A549 (cell line): ENCODE measurements around the gene CUL2. TPM values are rescaled to one million over a fixed set of nuclear protein-coding genes. Genes with fewer than 3 reads are reported as not detected.

Source experiments
- ATAC-seq, 2 experiments: fragments of 200-7000 bp in 1 of 2; fragments of >200 bp in 1 of 2; cut with Nextera tagmentation in 1 of 2; cut with Tn5 transposase in 1 of 2; 3 replicates each; pipeline versions ENCODE4 v1.8.0 to v1.9.1; 2018 to 2020; ENCODE audit warnings: mild to moderate bottlenecking in 1 of 2, moderate library complexity in 1 of 2
- CTCF ChIA-PET: fragments of 300-600 bp; sonication (Branson Sonifier 250); formaldehyde crosslinking; extraction: SDS; loops from one replicate; lab custom pipeline; 2021; ENCODE audit warnings: antibody characterized with exemption, inconsistent platforms; lab: Yijun Ruan, JAX
- POLR2A ChIA-PET: fragments of 350-600 bp; formaldehyde crosslinking; extraction: SDS; loops from one replicate; lab custom pipeline; 2021; ENCODE audit warnings: antibody characterized with exemption, inconsistent platforms; lab: Yijun Ruan, JAX
- DNase-seq, 2 experiments: peaks; one replicate each; pipeline versions ENCODE4 v3.0.0 to v3.0.0-alpha.2; 2011 to 2016; ENCODE audit warnings: low read depth in 1 of 2, low spot score in 1 of 2
- FAIRE-seq: peaks from 2 replicates; lab custom pipeline; 2011; peaks lifted over from hg19 to GRCh38; lab: Jason Lieb, UNC
- H3K27ac ChIP-seq, 2 experiments: fragments of >200 bp; sonication (Bioruptor Twin); formaldehyde crosslinking; 3 replicates each; pipeline ENCODE4 v1.5.1; 2016 to 2017
- H3K4me1 ChIP-seq: fragments of >200 bp; sonication (Bioruptor Twin); formaldehyde crosslinking; 3 replicates; pipeline ENCODE4 v1.6.1; 2016
- H3K4me2 ChIP-seq: fragments of >200 bp; sonication (Bioruptor Twin); formaldehyde crosslinking; 3 replicates; pipeline ENCODE4 v1.6.1; 2016
- H3K4me3 ChIP-seq: fragments of >200 bp; sonication (Bioruptor Twin); formaldehyde crosslinking; 3 replicates; pipeline ENCODE4 v1.5.1; 2016
- H3K9me3 ChIP-seq: fragments of >200 bp; sonication (Bioruptor Twin); formaldehyde crosslinking; 3 replicates; pipeline ENCODE4 v1.6.1; 2016
- ATOH8 ChIP-seq: fragments of 250-450 bp; sonication (Bioruptor Pico); IDR thresholded peaks from 2 replicates; pipeline ENCODE4 v1.5.0; 2020; ENCODE audit warnings: low read depth, mild to moderate bottlenecking, moderate library complexity
- BCL3 ChIP-seq: fragments of >200 bp; sonication (Bioruptor Twin); formaldehyde crosslinking; IDR thresholded peaks from 3 replicates; pipeline ENCODE4 v1.6.1; 2016
- CEBPB ChIP-seq, 2 experiments: fragments of >200 bp in 1 of 2; sonication (Bioruptor Twin) in 1 of 2; formaldehyde crosslinking in 1 of 2; IDR thresholded peaks; 2 replicates each; pipeline ENCODE4 v1.6.1; 2012 to 2016
- EP300 ChIP-seq, 2 experiments: fragments of >200 bp; sonication (Bioruptor Twin); formaldehyde crosslinking; IDR thresholded peaks; 2 replicates in 1 of 2; 3 replicates in 1 of 2; pipeline ENCODE4 v1.6.1; 2016 to 2017
- FOXS1 ChIP-seq: fragments of 250-450 bp; sonication (Bioruptor Pico); IDR thresholded peaks from 2 replicates; pipeline ENCODE4 v1.5.0; 2020; ENCODE audit warnings: mild to moderate bottlenecking, moderate library complexity
- GATA3 ChIP-seq: IDR thresholded peaks from 2 replicates; pipeline ENCODE4 v1.6.1; 2012; ENCODE audit warnings: borderline replicate concordance
- HEYL ChIP-seq: fragments of 250-450 bp; sonication (Bioruptor Pico); IDR thresholded peaks from 2 replicates; pipeline ENCODE4 v1.8.0; 2021; ENCODE audit warnings: mild to moderate bottlenecking, moderate library complexity
- MAFK ChIP-seq: fragments of 450-650 bp; IDR thresholded peaks from 2 replicates; pipeline ENCODE4 v1.6.1; 2014; ENCODE audit not compliant: partially characterized antibody
- NFE2L2 ChIP-seq: fragments of 150-350 bp; conservative IDR thresholded peaks from 2 replicates; pipeline ENCODE4 v1.6.1; 2014; ENCODE audit warnings: low read length
- NR3C1 ChIP-seq: fragments of >200 bp; sonication (Bioruptor Twin); formaldehyde crosslinking; IDR thresholded peaks from 3 replicates; pipeline ENCODE4 v1.6.1; 2017
- PHF8 ChIP-seq: fragments of 200-600 bp; sonication (generic); IDR thresholded peaks from 2 replicates; pipeline ENCODE4 v1.6.1; 2016; ENCODE audit warnings: low read depth, mild to moderate bottlenecking, antibody characterized with exemption, moderate library complexity, borderline replicate concordance
- RARB ChIP-seq: fragments of 250-450 bp; sonication (Bioruptor Pico); IDR thresholded peaks from 2 replicates; pipeline ENCODE4 v1.8.0; 2021; ENCODE audit warnings: mild to moderate bottlenecking, moderate library complexity
- RFX5 ChIP-seq: fragments of 450-650 bp; IDR thresholded peaks from 2 replicates; pipeline ENCODE4 v1.7.1; 2014; ENCODE audit warnings: antibody characterized with exemption, mild to moderate bottlenecking, moderate library complexity
- TP53 ChIP-seq: fragments of 250-450 bp; sonication (Bioruptor Pico); IDR thresholded peaks from 2 replicates; pipeline ENCODE4 v1.5.0; 2021; ENCODE audit warnings: mild to moderate bottlenecking, moderate library complexity
- ZNF302 ChIP-seq: fragments of 250-450 bp; sonication (Bioruptor Pico); IDR thresholded peaks from 2 replicates; pipeline ENCODE4 v1.9.0; 2021; ENCODE audit warnings: inconsistent platforms, mild to moderate bottlenecking, moderate library complexity
- ZSCAN20 ChIP-seq: fragments of 250-450 bp; sonication (Bioruptor Pico); IDR thresholded peaks from 2 replicates; pipeline ENCODE4 v1.8.0; 2022; ENCODE audit warnings: mild to moderate bottlenecking, moderate library complexity
- WGBS: methylation state at CpG from one replicate; pipeline ENCODE4 v1.1.6; 2017; ENCODE audit errors: missing lambda C conversion rate; 5-methylcytosine and 5-hydroxymethylcytosine counted together
- polyA plus RNA-seq, 4 experiments: library from polyadenylated mRNA; depleted of rRNA in 3 of 4; stranded (reverse); fragments of >200 nt; fragmentation: RNase III in 1 of 4; extraction: RNeasy Plus Mini Kit Qiagen cat#74134 plus additional on column Dnase treatment in 1 of 4; gene quantifications; 2 replicates in 3 of 4; 3 replicates in 1 of 4; pipeline ENCODE4 v1.2.3, GENCODE V29; 2011 to 2017
- TF ChIP-seq, protein P1 (sequence below): fragments of 200-600 bp; sonication (generic); IDR thresholded peaks from 2 replicates; pipeline ENCODE4 v1.6.1; 2016; ENCODE audit warnings: antibody characterized with exemption, mild to moderate bottlenecking, moderate library complexity
- TF ChIP-seq, protein P2 (sequence below): fragments of >200 bp; sonication (Bioruptor Twin); formaldehyde crosslinking; IDR thresholded peaks from 2 replicates; pipeline ENCODE4 v1.6.1; 2016

Gene CUL2
- polyA plus RNA-seq, 2 of the 4 experiments (the other 2 are of a cell fraction): 26.8 to 35.1 TPM

GRCh38 chr10:35025916-35026315, 64.2 kb downstream of the CUL2 start:
- Histone ChIP-seq H3K9me3 (no peaks in the 10 kb centered on the region), H3K4me1 (peaks cover 3% of the 10 kb centered on the region; the same call in 1 of the 3 replicates), H3K4me3 (no peak overlapping the region), H3K4me2 (no peak overlapping the region), H3K27ac (no peak overlapping the region)
- no peak for DNase-seq
- ChIA-PET CTCF (interaction anchor here (0.7 to 8.9 kb wide), 9 partner anchors 9 to 369 kb away, joined by 3 to 99 read pairs (median 8); no protein-coding TSS in a partner anchor), POLR2A (interaction anchor here (1.0 kb wide), 1 partner anchor 16 kb away, joined by 4 read pairs; no protein-coding TSS in a partner anchor)
- no peak; a peak in 1 of 6 replicates for ATAC-seq
- no peak for FAIRE-seq
- TF ChIP-seq PHF8: no peak
- TF ChIP-seq ATOH8 (CRISPR knock-in tag): no peak
- TF ChIP-seq, protein P1, sequence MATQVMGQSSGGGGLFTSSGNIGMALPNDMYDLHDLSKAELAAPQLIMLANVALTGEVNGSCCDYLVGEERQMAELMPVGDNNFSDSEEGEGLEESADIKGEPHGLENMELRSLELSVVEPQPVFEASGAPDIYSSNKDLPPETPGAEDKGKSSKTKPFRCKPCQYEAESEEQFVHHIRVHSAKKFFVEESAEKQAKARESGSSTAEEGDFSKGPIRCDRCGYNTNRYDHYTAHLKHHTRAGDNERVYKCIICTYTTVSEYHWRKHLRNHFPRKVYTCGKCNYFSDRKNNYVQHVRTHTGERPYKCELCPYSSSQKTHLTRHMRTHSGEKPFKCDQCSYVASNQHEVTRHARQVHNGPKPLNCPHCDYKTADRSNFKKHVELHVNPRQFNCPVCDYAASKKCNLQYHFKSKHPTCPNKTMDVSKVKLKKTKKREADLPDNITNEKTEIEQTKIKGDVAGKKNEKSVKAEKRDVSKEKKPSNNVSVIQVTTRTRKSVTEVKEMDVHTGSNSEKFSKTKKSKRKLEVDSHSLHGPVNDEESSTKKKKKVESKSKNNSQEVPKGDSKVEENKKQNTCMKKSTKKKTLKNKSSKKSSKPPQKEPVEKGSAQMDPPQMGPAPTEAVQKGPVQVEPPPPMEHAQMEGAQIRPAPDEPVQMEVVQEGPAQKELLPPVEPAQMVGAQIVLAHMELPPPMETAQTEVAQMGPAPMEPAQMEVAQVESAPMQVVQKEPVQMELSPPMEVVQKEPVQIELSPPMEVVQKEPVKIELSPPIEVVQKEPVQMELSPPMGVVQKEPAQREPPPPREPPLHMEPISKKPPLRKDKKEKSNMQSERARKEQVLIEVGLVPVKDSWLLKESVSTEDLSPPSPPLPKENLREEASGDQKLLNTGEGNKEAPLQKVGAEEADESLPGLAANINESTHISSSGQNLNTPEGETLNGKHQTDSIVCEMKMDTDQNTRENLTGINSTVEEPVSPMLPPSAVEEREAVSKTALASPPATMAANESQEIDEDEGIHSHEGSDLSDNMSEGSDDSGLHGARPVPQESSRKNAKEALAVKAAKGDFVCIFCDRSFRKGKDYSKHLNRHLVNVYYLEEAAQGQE: no peak
- no peak for TF ChIP-seq ZSCAN20 (CRISPR knock-in tag)
- TF ChIP-seq EP300 (IDR thresholded peaks at IDR 0.05): no peak
- TF ChIP-seq NFE2L2: no peak
- TF ChIP-seq FOXS1 (CRISPR knock-in tag): no peak
- TF ChIP-seq RARB (CRISPR knock-in tag): no peak

DNA sequence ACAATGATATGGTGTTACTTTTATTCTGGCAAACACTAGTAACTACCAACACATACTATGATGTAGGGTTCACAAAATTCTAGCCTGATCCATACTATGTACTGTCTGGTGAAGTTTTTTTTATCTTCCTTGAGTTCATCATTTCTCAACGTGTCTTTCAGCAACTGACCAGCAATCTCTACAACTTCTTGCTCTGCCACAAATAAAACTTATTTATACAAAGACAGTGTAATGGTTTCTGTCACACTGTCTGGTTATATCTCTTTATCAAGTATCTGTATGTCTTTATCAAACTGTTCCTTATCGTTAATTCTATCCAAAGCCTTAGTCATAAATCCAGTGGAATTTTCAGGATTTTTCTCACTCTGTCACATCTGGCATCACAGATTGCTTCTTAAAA, 69.7 kb downstream of the CUL2 start:
- no peak overlapping the region for H3K4me3 ChIP-seq
- FAIRE-seq: no peak
- no peak overlapping the region for H3K4me2 ChIP-seq
- no peaks in the 10 kb centered on the region for H3K4me1 ChIP-seq
- no peak for TF ChIP-seq MAFK
- no peak for TF ChIP-seq CEBPB (IDR thresholded peaks at IDR 0.05)
- no peak for TF ChIP-seq BCL3
- no peak for TF ChIP-seq HEYL (CRISPR knock-in tag)
- TF ChIP-seq, protein P2, sequence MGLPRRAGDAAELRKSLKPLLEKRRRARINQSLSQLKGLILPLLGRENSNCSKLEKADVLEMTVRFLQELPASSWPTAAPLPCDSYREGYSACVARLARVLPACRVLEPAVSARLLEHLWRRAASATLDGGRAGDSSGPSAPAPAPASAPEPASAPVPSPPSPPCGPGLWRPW: no peak
- no peak for TF ChIP-seq NR3C1
- no peak for TF ChIP-seq GATA3
- TF ChIP-seq ZNF302 (CRISPR knock-in tag): no peak
- TF ChIP-seq EP300 (IDR thresholded peaks at IDR 0.05): no peak
- no peak for TF ChIP-seq TP53
- no peak for TF ChIP-seq RFX5
- no peak for TF ChIP-seq RARB (CRISPR knock-in tag)
- no peak for ATAC-seq
- H3K27ac ChIP-seq: no peak overlapping the region
- DNase-seq: no peak
- H3K9me3 ChIP-seq: no peaks in the 10 kb centered on the region
- ChIA-PET CTCF (interaction anchor here (0.6 to 8.9 kb wide), 3 partner anchors 12 to 296 kb away, joined by 4 to 99 read pairs (median 4); no protein-coding TSS in a partner anchor), POLR2A (no interaction called here)
- 93% methylated on average over 2 of the region's 2 CpGs for whole genome bisulfite sequencing
